Measurements from ENCODE around the gene SOHLH1. TPM values are rescaled to one million over a fixed set of nuclear protein-coding genes. Genes with fewer than 3 reads are reported as not detected.

SOHLH1 gene
- total RNA-seq, 1 donor from 2014 or later: not detected

DNA sequence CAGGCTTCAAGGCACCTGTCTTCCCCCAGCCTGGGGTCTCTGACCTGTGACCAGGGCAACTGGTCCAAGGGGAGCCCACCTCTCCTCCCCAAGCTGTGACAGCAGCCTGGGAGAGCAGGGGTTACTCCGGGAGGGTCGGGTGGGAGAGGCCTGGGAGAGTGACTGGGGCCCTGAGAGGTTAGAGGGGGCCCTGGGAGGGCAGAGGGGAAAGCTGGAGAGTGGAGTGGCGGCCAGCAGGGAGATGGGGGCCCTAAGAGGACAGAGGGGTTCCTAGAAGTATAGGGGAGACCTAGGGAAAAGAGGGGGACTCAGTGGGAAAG, 35.9 kb downstream of the SOHLH1 start:
- DNase-seq (ENCODE audit: extremely low read depth, low read depth, low spot score): no peak

DNA sequence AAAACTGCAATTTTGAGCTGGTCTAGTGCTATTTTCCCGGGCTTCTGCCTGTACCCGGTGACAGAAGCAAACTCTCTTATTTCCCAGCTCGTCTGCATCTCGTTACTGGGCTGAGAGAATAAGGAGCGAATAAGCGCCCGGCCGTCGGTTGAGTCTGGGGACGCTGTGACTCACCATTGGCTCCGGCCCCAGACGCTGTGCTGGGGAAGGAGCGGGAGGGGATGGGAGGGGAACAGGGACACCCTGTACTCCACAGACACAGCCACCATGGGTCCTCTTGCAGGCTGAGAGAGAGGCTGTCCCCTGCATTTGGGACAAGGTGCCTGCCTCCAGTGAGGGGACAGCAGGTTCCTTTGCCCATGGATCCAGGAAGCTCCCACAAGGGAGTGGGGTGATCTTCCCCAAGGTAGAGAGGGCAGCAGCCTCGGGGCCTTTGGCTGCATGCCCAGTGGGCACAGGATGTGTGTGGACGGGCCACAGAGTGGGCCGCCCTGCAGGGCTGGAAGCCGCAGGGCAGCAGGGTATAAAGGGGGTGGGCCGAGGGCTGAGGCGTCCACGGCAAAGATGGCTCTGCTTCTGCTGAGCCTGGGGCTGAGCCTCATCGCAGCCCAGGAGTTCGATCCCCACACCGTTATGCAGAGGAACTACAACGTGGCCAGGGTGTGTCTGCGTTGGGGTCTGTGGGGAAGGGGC, 36.4 kb downstream of the SOHLH1 start, which contains the start of gene LCN9:
Gene LCN9, plus strand, starts transcription at position 552 of the 693 bp plus-strand sequence. Its CDS starts 13 bp downstream, at position 565.
- no peak for DNase-seq (ENCODE audit: extremely low read depth, low read depth, low spot score)

DNA sequence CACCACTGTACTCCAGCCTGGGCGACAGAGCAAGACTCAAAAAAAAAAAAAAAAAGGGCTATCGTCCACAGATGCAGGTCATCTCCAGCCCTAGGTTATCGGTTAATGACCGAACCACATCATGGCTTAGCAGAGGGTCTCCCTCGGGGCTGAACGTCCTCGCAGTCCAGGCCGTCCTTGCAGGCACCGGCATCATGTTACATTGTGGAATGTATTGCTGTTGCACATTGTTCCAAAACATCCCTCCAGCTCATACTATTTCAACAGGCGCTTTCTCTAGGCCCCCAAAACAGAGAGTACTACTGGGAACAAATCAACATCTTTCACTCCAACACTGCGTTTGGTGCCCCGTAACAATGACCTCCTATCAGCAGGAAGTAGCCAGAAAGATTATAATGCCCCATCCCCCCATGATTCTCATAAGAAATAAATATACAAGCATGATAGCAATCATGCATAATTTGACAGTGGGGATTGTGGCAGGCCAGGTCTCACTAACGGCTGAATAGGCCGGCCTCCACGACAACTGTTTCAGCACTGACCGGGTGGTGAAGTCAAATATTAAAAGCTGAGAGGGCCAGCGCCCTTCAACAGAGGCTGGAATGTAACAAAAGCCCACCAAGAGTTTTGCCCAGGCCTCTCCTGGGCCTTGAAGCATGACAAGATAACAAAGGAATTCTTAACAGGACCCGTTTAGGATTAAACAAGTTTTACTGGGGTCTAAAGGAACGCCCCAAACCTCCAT, 37.3 kb downstream of the SOHLH1 start:
- DNase-seq (ENCODE audit: extremely low read depth, low read depth, low spot score): no peak

DNA sequence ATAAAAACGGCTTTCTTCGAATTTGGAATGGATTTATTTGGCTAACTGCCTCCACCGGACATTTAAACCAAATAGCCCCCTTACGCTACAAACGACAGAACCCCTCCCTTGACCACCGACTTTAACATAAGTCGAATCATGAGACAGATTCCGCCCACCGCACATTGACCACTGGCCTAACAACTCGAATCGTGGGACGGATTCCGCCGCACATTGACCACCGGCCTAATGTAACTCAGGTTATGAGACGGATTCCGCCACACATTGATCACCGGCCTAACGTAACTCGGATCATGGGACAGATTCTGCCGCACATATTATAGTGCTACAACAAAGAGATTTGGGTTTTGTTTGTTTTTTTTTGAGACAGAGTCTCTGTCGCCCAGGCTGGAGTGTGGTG, 38.9 kb downstream of the SOHLH1 start:
- DNase-seq (ENCODE audit: extremely low read depth, low read depth, low spot score): no peak

DNA sequence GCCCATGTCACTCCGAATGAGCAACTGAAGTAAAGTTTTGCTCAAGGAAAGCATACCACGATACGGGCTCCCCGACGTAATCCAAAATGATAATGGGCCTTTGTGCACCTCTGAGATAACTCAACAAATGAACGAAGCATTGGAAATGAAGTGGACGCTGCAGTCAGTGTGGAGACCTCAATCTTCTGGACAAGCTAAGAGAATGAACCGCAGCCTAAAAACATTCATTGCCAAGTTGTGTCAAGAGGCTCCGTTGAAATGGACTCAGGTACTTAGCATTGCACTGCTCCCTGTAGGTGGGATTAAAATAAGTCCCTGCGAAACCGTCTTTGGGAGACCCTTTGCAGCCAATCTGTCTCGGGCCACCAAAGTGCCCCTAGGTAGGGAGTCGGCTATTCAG, 40.0 kb downstream of the SOHLH1 start:
- DNase-seq (ENCODE audit: extremely low read depth, low read depth, low spot score): no peak

DNA sequence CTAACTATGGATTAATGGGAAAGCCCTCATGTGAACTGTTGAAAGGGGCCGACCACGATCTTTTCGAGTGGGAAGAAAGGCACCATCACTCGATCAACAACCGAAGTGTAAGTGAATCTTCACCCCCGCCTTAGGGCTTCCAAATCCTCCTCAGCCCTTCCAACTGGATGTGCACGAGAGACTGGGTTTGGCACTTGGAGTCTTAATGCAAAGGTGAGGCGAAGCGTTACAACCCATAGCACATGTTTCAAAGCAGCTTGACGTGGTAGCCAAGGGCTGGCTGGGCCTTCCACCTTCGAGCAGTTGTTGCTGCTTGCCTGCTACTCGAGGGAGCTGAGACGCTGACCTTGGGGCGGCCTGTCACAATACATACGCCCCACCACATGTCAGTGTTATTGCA, 41.9 kb downstream of the SOHLH1 start:
- no peak for DNase-seq (ENCODE audit: extremely low read depth, low read depth, low spot score)

DNA sequence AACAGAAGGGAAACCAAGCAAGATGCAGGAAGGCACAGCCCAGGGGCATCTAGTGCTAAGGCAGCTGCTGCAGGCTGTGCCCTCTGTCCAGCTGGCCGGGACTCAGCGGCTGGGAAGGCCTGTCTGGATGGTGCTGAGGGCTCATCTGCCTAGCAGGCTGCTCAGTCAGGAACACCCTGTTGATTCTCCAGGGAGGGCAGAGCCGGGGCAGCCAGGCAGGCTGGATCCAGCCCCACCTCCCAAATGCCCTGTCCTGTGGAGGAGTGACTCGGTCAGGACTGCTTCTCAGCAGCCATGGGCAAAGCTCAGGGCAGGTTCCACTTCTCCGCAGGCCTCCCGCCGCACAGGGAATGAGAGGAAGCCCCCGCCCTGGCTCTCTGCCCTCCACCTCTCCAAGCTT, 44.0 kb downstream of the SOHLH1 start:
- DNase-seq (ENCODE audit: extremely low read depth, low read depth, low spot score): no peak

DNA sequence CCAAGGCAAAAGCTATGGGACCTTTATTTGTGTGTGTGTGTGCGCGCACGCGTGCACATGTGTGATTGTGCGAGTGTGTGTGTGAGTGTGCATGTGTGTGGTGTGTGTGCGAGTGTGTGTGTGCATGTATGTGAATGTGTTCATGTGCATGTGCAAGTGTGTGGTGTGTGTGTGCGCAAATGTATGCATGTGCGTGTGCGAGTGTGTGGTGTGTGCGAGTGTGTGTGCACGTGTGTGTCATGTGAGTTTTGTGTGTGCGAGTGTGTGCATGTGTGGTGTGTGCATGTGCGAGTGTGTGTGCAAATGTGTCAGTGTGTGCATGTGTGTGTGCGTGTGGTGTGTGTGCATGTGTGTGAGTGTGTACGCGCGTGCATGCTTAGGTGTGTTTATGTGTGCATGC, 48.9 kb downstream of the SOHLH1 start:
- no peak for DNase-seq (ENCODE audit: extremely low read depth, low read depth, low spot score)

DNA sequence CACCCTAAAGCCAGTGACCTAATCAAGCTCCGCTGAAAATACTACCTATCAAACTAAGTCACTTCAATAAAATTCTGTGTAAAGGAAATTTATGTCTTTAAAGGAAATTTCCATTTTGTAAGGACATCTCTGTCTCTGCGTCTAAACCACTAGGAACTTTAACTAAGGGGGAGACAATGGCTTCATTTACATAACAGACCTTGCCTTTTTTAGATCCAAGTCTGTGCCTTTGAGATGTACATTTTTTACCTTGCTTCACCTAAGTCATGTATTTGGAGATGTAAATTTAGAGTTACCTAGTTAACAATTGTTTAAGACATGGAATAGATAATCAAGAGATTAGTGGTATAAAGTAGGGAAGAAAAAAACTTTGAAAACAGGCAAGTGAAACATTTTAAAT, 49.8 kb downstream of the SOHLH1 start:
- no peak for DNase-seq (ENCODE audit: extremely low read depth, low read depth, low spot score)

DNA sequence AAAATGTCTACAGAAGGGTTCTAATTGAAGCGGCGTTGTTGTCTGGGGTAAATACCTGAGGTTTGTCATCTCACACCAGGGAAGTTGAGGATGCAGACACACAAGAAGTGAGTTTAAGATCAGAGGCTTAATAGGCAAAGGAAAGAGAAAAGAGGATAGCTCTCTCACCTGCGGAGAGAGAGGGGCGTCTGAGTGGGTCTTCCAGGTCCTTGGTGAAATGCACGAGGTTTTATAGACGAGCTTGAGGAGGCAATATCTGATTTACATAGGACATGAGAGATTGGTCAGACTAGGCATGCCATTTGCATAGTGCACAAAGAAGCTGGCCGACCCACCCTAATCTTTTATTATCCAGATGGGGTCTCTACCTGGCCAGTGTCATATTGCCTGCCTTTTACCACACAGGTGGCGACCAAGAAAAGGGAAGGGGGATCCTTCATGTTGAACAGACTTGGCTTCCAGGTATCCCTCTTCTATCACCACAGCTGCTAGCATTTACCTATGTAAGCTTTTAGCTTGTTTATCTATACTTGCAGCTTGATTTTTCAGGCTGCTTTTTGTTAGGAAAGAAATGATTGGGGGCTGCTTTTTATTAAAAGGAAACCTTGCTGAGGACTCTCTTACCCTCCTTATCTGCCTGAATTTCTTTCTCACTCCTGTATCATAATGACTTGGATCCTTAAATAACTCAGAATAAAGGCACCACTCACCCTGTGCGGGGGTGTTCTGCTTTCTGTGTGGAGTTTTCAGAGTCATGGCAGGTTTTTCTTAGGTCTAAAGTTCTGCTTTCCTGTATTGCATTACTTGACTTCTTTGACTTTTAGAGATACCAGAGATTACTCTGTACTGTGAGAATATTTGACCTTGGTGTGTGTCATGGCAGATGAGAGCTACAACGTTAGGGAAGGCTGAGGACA, 50.5 kb downstream of the SOHLH1 start:
- no peak for DNase-seq (ENCODE audit: extremely low read depth, low read depth, low spot score)

DNA sequence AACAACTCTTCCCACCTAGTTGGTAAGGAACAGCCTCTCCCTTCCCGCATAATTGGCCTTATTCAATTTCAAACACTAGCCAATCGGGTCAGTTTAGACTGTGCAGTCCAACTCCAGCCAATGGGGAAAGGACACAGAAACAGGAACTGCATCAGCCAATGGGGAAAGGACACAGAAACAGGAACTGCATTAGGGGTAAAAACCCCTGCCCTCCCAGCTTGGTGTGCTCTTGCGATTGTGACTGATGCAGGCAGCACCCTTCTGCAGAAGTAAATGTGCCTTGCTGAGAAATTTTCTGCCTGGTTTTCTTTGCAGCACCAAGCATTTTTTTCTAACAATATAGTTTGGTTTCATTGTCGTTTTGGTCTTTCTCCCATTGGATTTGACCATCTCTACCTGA, 51.4 kb downstream of the SOHLH1 start:
- no peak for DNase-seq (ENCODE audit: extremely low read depth, low read depth, low spot score)

DNA sequence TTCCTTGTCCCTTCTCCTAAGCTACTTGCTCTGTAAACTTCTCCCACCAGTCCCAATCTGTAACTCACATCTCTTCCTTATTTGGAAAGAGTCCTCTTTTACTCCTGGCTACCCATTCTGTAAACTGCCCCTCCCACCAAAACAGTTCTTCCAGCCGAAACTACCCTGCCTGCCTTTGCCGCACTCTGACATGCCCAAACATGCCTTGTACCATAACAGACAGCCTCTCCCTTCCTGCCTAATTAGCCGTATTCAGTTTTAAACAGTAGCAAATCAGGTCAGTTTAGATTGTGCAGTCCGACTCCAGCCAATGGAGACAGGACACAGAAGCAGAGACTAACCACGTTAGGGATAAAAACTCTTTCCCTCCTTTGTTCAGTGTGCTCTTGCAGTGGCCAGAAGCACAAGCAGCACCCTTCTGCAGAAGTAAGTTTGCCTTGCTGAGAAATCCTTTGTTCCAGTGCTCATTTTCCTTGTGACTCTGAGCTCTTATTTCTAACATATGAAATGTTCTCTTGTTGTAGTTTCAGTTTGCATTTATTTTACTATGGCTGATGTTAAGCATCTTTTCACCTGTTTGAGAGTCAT, 54.6 kb downstream of the SOHLH1 start:
- no peak for DNase-seq (ENCODE audit: extremely low read depth, low read depth, low spot score)

Other genes with a start within 250 kb of the SOHLH1 start
- 16.4 and 19.8 TPM in 2 replicates for gene PPP1R26, start 219.7 kb downstream of the SOHLH1 start, total RNA-seq
- 47.2 and 52.0 TPM in 2 replicates for gene MRPS2, start 198.8 kb downstream of the SOHLH1 start, total RNA-seq
- gene LCN1, start 178.0 kb downstream of the SOHLH1 start, total RNA-seq: not detected in 2 replicates
- gene OBP2A, start 153.4 kb downstream of the SOHLH1 start, total RNA-seq: not detected in 2 replicates
- gene PAEP, start 137.7 kb downstream of the SOHLH1 start, total RNA-seq: not detected in 2 replicates
- not detected in 2 replicates for gene GLT6D1, start 59.9 kb downstream of the SOHLH1 start, total RNA-seq
- gene LCN9, start 36.2 kb downstream of the SOHLH1 start, total RNA-seq: not detected in 2 replicates
- not detected in 2 replicates for gene KCNT1, start 2.7 kb upstream of the SOHLH1 start, total RNA-seq
- 22.1 and 37.7 TPM in 2 replicates for gene CAMSAP1, start 208.1 kb upstream of the SOHLH1 start, total RNA-seq